ENCODE data around the gene HES3.

- TF ChIP-seq ZNF274 (IDR thresholded peaks at IDR 0.05; ENCODE audit: low read depth, low read length) (no peak), YY1 (IDR thresholded peaks at IDR 0.05; ENCODE audit: insufficient read depth, insufficient read length) (no peak)
Observed at GRCh38 chr1:6224718-6225117, 19.3 kb upstream of the HES3 start.
